ENCODE measurements around the gene C12orf50.

DNA sequence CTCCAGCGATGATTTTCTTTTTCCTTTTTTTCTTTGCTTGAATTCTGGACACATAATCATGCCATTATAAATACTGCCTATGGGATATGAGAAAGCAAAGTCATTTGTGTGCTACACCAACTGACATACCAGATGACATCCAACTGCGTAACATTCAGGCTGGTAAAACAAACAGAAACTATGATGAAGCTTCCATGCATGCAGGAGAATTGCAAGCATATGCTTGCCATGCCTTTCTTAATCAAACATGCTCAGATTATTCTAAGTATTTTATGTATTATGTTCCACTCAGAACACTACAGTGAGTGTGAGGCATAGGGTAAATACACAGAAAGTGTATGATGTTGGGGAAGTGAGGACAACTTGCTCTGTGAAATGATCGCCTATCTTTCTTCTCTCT lies 97.4 kb downstream of the C12orf50 start:
- TF ChIP-seq, protein P1, sequence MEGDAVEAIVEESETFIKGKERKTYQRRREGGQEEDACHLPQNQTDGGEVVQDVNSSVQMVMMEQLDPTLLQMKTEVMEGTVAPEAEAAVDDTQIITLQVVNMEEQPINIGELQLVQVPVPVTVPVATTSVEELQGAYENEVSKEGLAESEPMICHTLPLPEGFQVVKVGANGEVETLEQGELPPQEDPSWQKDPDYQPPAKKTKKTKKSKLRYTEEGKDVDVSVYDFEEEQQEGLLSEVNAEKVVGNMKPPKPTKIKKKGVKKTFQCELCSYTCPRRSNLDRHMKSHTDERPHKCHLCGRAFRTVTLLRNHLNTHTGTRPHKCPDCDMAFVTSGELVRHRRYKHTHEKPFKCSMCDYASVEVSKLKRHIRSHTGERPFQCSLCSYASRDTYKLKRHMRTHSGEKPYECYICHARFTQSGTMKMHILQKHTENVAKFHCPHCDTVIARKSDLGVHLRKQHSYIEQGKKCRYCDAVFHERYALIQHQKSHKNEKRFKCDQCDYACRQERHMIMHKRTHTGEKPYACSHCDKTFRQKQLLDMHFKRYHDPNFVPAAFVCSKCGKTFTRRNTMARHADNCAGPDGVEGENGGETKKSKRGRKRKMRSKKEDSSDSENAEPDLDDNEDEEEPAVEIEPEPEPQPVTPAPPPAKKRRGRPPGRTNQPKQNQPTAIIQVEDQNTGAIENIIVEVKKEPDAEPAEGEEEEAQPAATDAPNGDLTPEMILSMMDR (conservative IDR thresholded peaks at IDR 0.05; ENCODE audit: low read depth in 2 of 2) = no peak
- TF ChIP-seq JUNB (IDR thresholded peaks at IDR 0.05; ENCODE audit: unreplicated experiment) = no peak
- TF ChIP-seq CREB1 (CRISPR knock-in tag; IDR thresholded peaks at IDR 0.05; ENCODE audit: low read depth) = no peak
